Neural progenitor cell (in vitro differentiated cells): ENCODE results near the gene SGTA. TPM values are rescaled to one million over a fixed set of nuclear protein-coding genes. Genes with fewer than 3 reads are reported as not detected.
"Not testable (repeated sequence)": the region's sequence is repeated elsewhere in the genome, so short reads cannot be mapped to it uniquely, and the experiment has no call there.

Experiments
- DNase-seq: peaks from one replicate; pipeline ENCODE4 v3.0.0-alpha.2; 2016; ENCODE audit warnings: low spot score
- H2AFZ ChIP-seq: fragments of 200-600 bp; sonication (generic); replicated peaks from 2 replicates; pipeline ENCODE4 v1.6.1; 2016; ENCODE audit warnings: antibody characterized with exemption
- H3F3A ChIP-seq: fragments of 200-600 bp; sonication (generic); 2 replicates; pipeline ENCODE4 v1.6.1; 2016; ENCODE audit warnings: antibody characterized with exemption, low read depth
- H3K27ac ChIP-seq: fragments of 200-600 bp; sonication (generic); 2 replicates; pipeline ENCODE4 v1.5.1; 2016; ENCODE audit warnings: mild to moderate bottlenecking
- H3K27me3 ChIP-seq: fragments of 200-600 bp; sonication (generic); 2 replicates; pipeline ENCODE4 v1.6.1; 2016; ENCODE audit warnings: mild to moderate bottlenecking, moderate library complexity
- H3K36me3 ChIP-seq: fragments of 200-600 bp; sonication (generic); 2 replicates; pipeline ENCODE4 v1.5.1; 2016
- H3K4me1 ChIP-seq: fragments of 200-600 bp; sonication (generic); 2 replicates; pipeline ENCODE4 v1.6.1; 2016; ENCODE audit warnings: mixed run types
- H3K4me2 ChIP-seq: fragments of 200-600 bp; sonication (generic); 2 replicates; pipeline ENCODE4 v1.6.1; 2016
- H3K4me3 ChIP-seq: fragments of 200-600 bp; sonication (generic); 2 replicates; pipeline ENCODE4 v1.5.1; 2016
- H3K79me2 ChIP-seq: fragments of 200-600 bp; sonication (generic); 2 replicates; pipeline ENCODE4 v1.6.1; 2016; ENCODE audit warnings: low read depth
- H3K9ac ChIP-seq: fragments of 200-600 bp; sonication (generic); 2 replicates; pipeline ENCODE4 v1.6.1; 2016
- H3K9me3 ChIP-seq: fragments of 200-600 bp; sonication (generic); 2 replicates; pipeline ENCODE4 v1.5.1; 2016; ENCODE audit warnings: low read depth
- H4K20me1 ChIP-seq: fragments of 200-600 bp; sonication (generic); 2 replicates; pipeline ENCODE4 v1.6.1; 2016; ENCODE audit warnings: low read depth
- H3K27ac Mint-ChIP-seq: 3 replicates; pipeline ENCODE4 v1.8.0; 2021; ENCODE audit warnings: mixed read lengths
- H3K27me3 Mint-ChIP-seq: 2 replicates; pipeline ENCODE4 v1.8.0; 2022; ENCODE audit warnings: low read depth, mild to moderate bottlenecking, inconsistent platforms, moderate library complexity, mixed read lengths; ENCODE audit not compliant: insufficient read depth
- H3K36me3 Mint-ChIP-seq: 3 replicates; pipeline ENCODE4 v1.8.0; 2021; ENCODE audit warnings: mixed read lengths
- H3K4me1 Mint-ChIP-seq: 3 replicates; pipeline ENCODE4 v1.8.0; 2021; ENCODE audit warnings: mixed read lengths
- H3K4me3 Mint-ChIP-seq: 3 replicates; pipeline ENCODE4 v1.8.0; 2021; ENCODE audit warnings: mild to moderate bottlenecking, moderate library complexity, mixed read lengths
- H3K9me3 Mint-ChIP-seq: 3 replicates; pipeline ENCODE4 v1.8.0; 2020; ENCODE audit warnings: mixed read lengths
- EZH2 ChIP-seq: fragments of 200-600 bp; sonication (generic); IDR thresholded peaks from 2 replicates; pipeline ENCODE4 v1.6.1; 2017; ENCODE audit warnings: antibody characterized with exemption, mild to moderate bottlenecking, moderate library complexity
- EZH2phosphoT487 ChIP-seq: fragments of 200-600 bp; sonication (generic); IDR thresholded peaks from 2 replicates; pipeline ENCODE4 v1.6.1; 2017; ENCODE audit warnings: antibody characterized with exemption
- total RNA-seq: library from RNA; depleted of rRNA; stranded (reverse); fragments of >200 nt; gene quantifications from 2 replicates; pipeline ENCODE4 v1.2.3, GENCODE V29; 2015; ENCODE audit warnings: low replicate concordance
- TF ChIP-seq, protein P1 (sequence below): fragments of 200-600 bp; sonication (generic); IDR thresholded peaks from 2 replicates; pipeline ENCODE4 v1.5.1; 2017; ENCODE audit warnings: antibody characterized with exemption, mild to moderate bottlenecking

Gene SGTA
- total RNA-seq, 1 donor from 2014 or later, result 30.9 TPM

DNA sequence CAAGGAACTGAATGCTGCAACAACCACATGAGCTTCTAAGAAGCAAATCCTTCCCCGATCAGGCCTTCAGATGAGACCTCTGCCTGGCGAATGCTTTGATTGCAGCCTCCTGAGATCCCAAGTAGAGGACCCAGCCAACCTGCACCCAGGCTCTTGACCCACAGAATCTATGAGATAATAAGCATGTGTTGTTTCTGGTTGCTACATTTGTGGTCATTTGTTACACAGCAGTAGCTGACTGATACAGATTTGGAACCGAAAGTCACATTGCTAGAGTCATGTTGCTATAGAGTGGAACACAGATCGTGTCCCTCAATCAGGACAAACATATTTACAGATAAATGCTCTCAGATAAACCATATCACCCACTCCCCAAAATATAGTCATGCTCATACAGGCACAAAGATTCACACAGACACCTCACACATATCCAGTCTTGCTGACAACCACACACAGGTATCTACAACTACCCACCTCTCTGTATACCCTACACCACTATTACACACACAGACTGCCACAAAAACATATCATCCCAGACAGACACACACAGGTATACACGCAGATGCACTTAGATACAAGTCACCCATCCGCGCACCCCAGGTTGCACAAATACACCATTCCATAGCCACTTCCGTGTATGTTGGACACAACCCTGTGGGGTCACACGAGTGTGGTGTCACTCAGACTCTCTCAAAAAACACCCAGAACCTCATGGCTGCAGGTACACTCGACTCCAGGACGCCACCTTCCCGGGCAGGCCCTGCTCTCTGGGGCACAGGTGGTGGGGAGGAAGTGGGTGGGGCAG is 67.4 kb downstream of the SGTA start:
- peaks cover 19% of the 10 kb centered on the region for H3F3A ChIP-seq
- H3K36me3 ChIP-seq, result no peaks in the 10 kb centered on the region
- no peak overlapping the region for H3K4me3 ChIP-seq
- no peaks in the 10 kb centered on the region for H3K9me3 ChIP-seq
- no peaks in the 10 kb centered on the region for H3K79me2 ChIP-seq
- peaks cover 18% of the 10 kb centered on the region for H4K20me1 ChIP-seq
- no peak overlapping the region for H3K27ac Mint-ChIP-seq
- no peak overlapping the region for H3K4me2 ChIP-seq
- H3K27me3 Mint-ChIP-seq, result peaks cover 16% of the 10 kb centered on the region
- H3K4me3 Mint-ChIP-seq, result no peak overlapping the region
- no peak overlapping the region for H3K9ac ChIP-seq
- H2AFZ ChIP-seq, result no peak overlapping the region
- H3K27ac ChIP-seq, result no peak overlapping the region
- no peak for TF ChIP-seq EZH2phosphoT487
- TF ChIP-seq, protein P1, sequence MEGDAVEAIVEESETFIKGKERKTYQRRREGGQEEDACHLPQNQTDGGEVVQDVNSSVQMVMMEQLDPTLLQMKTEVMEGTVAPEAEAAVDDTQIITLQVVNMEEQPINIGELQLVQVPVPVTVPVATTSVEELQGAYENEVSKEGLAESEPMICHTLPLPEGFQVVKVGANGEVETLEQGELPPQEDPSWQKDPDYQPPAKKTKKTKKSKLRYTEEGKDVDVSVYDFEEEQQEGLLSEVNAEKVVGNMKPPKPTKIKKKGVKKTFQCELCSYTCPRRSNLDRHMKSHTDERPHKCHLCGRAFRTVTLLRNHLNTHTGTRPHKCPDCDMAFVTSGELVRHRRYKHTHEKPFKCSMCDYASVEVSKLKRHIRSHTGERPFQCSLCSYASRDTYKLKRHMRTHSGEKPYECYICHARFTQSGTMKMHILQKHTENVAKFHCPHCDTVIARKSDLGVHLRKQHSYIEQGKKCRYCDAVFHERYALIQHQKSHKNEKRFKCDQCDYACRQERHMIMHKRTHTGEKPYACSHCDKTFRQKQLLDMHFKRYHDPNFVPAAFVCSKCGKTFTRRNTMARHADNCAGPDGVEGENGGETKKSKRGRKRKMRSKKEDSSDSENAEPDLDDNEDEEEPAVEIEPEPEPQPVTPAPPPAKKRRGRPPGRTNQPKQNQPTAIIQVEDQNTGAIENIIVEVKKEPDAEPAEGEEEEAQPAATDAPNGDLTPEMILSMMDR, result no peak
- no peak for TF ChIP-seq EZH2
- no peak for DNase-seq
- H3K4me1 ChIP-seq, result peaks cover 11% of the 10 kb centered on the region
- peaks cover 11% of the 10 kb centered on the region for H3K9me3 Mint-ChIP-seq
- peaks cover 17% of the 10 kb centered on the region for H3K36me3 Mint-ChIP-seq
- H3K27me3 ChIP-seq, result peaks cover 8% of the 10 kb centered on the region
- peaks cover 6% of the 10 kb centered on the region for H3K4me1 Mint-ChIP-seq

DNA sequence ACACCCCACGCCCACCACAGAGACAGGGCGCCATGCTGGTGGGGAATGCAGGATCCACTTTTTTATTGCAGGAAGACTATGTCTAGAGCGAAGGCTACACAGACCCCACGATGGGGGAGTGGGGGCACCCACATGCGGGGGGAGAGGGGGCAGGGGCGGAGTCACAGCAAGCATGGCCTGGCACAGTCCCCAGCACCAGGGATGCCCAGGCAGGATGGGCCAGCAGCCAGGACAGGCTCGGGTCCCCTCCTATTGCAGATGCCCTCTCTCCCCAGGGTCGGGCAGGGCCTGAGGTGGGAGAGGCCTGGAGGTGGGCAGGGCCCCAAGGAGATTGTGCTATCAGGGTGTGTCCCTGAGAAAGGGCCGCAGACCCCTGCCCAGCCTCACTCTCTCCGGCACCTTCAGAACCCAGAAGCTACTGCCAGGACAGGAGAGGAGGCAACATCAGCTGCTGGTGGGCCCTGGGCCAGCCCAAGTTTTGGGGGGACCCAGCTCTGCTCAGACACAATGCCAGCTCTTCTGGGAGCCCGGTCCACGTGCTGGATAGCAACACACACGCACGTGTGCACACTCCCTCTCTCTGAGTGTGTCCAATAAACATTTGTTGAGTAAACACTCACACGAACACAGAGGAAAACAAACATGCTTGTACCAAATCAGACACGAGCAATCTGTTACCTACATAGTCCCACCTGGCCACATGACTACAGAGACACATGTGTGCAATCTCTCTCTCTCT is 68.4 kb downstream of the SGTA start:
- Histone ChIP-seq H3K9ac (no peak overlapping the region), H4K20me1 (peaks cover 8% of the 10 kb centered on the region), H3F3A (peaks cover 9% of the 10 kb centered on the region), H3K4me2 (no peak overlapping the region), H3K36me3 (no peaks in the 10 kb centered on the region), H3K79me2 (no peaks in the 10 kb centered on the region), H3K4me3 (no peak overlapping the region), H3K27me3 (no peaks in the 10 kb centered on the region), H2AFZ (no peak overlapping the region), H3K4me1 (peaks cover 1% of the 10 kb centered on the region), H3K27ac (no peak overlapping the region), H3K9me3 (no peaks in the 10 kb centered on the region)
- peaks cover 2% of the 10 kb centered on the region for H3K4me1 Mint-ChIP-seq
- peaks cover 14% of the 10 kb centered on the region for H3K27me3 Mint-ChIP-seq
- H3K27ac Mint-ChIP-seq, result no peak overlapping the region
- H3K4me3 Mint-ChIP-seq, result peak overlapping the region; percentile 34
- no peak for DNase-seq
- TF ChIP-seq, protein P1, result no peak
- TF ChIP-seq EZH2phosphoT487 (no peak), EZH2 (no peak)
- H3K9me3 Mint-ChIP-seq, result peaks cover 11% of the 10 kb centered on the region
- H3K36me3 Mint-ChIP-seq, result peaks cover 17% of the 10 kb centered on the region

DNA sequence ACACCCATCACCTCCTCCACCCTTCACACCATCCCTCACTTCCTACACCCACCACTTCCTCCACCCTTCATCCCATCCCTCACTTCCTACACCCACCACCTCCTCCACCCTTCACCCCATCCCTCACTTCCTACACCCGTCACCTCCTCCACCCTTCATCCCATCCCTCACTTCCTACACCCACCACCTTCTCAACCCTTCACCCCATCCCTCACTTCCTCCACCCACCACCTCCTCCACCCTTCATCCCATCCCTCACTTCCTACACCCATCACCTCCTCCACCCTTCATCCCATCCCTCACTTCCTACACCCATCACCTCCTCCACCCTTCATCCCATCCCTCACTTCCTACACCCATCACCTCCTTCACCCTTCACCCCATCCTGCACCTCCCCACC is 69.0 kb downstream of the SGTA start:
- not testable (repeated sequence) for H4K20me1 ChIP-seq, H3K9me3 ChIP-seq, H3K4me3 ChIP-seq, H3K27me3 ChIP-seq, DNase-seq, H3K4me3 Mint-ChIP-seq, H3K79me2 ChIP-seq, H3K36me3 ChIP-seq, H3K4me1 Mint-ChIP-seq, H3K27ac Mint-ChIP-seq, H3K4me1 ChIP-seq, H3F3A ChIP-seq, H3K4me2 ChIP-seq, H3K27ac ChIP-seq, H3K9ac ChIP-seq, H2AFZ ChIP-seq
- H3K9me3 Mint-ChIP-seq, result peaks cover 11% of the 10 kb centered on the region
- H3K27me3 Mint-ChIP-seq, result peaks cover 15% of the 10 kb centered on the region
- peaks cover 17% of the 10 kb centered on the region for H3K36me3 Mint-ChIP-seq

DNA sequence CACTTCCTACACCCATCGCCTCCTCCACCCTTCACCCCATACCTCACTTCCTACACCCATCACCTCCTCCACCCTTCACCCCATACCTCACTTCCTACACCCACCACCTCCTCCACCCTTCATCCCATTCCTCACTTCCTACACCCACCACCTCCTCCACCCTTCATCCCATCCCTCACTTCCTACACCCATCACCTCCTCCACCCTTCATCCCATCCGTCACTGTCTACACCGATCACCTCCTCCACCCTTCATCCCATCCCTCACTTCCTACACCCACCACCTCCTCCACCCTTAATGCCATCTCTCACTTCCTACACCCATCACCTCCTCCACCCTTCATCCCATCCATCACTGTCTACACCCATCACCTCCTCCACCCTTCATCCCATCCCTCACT is 69.9 kb downstream of the SGTA start:
- Mint-ChIP-seq H3K9me3 (peaks cover 11% of the 10 kb centered on the region), H3K27me3 (peaks cover 12% of the 10 kb centered on the region), H3K36me3 (peaks cover 15% of the 10 kb centered on the region)
- H3K4me1 Mint-ChIP-seq, H3K4me3 ChIP-seq, H3K27ac Mint-ChIP-seq, H3K4me1 ChIP-seq, DNase-seq, H3K27ac ChIP-seq, H3K4me2 ChIP-seq, H2AFZ ChIP-seq, H3K36me3 ChIP-seq, H3K4me3 Mint-ChIP-seq, H3K9ac ChIP-seq, H3K79me2 ChIP-seq, H3K9me3 ChIP-seq, H4K20me1 ChIP-seq, H3F3A ChIP-seq, H3K27me3 ChIP-seq: not testable (repeated sequence)
